ENCODE results near the gene MYCBP. TPM values are rescaled to one million over a fixed set of nuclear protein-coding genes. Genes with fewer than 3 reads are reported as not detected.

Gene MYCBP
- total RNA-seq: 10 to 100 TPM in 2 of 3 donors, 1 to 10 TPM in 1; 9.1 to 36.1 (median 15.1) TPM

GRCh38 chr1:38873027-38873969, at the start of gene MYCBP:
MYCBP (minus strand) TSS chr1:38873348; CDS start chr1:38873305, 43 bp downstream.
- Histone ChIP-seq H3K27ac (peak within 1 kb of the TSS; percentile 75 to 80), H3K9me3 (no peaks in the 10 kb centered on the region), H3K36me3 (no peaks in the 10 kb centered on the region), H3K4me1 (peaks cover 7 to 10% of the 10 kb centered on the region in 2 donors), H3K4me3 (peak within 1 kb of the TSS; percentile 84 to 90 (median 84)), H3K27me3 (no peaks in the 10 kb centered on the region)
- TF ChIP-seq CTCF (IDR thresholded peaks at IDR 0.05): peak in 2 of 3 donors; percentile 20 to 33
- no peak for TF ChIP-seq POLR2A (IDR thresholded peaks at IDR 0.05)
- TF ChIP-seq POLR2AphosphoS5 (IDR thresholded peaks at IDR 0.05): peak in 2 of 3 donors; percentile 40 to 42
- peak; percentile 92 to 93 for DNase-seq (ENCODE audit: low spot score in 2 of 2)
- intact Hi-C loops (cut with DNase I; ENCODE audit: low total_unique reads): no loop called here

- intact Hi-C loops (cut with DNase I; ENCODE audit: low total_unique reads): no loop called here
- Histone ChIP-seq H3K4me1 (no peaks in the 10 kb centered on the region), H3K27ac (no peak overlapping the region), H3K4me3 (no peak overlapping the region), H3K36me3 (no peaks in the 10 kb centered on the region), H3K9me3 (no peaks in the 10 kb centered on the region), H3K27me3 (no peaks in the 10 kb centered on the region)
- no peak for TF ChIP-seq POLR2A (IDR thresholded peaks at IDR 0.05)
- TF ChIP-seq POLR2AphosphoS5 (IDR thresholded peaks at IDR 0.05): no peak
- TF ChIP-seq CTCF (IDR thresholded peaks at IDR 0.05): no peak
- DNase-seq (ENCODE audit: low spot score in 2 of 2): no peak
Observed at GRCh38 chr1:38919130-38919529, 46.0 kb upstream of the MYCBP start.

GRCh38 chr1:38918568-38918967, 45.4 kb upstream of the MYCBP start:
- H3K4me3 ChIP-seq: no peak overlapping the region
- intact Hi-C loops (cut with DNase I; ENCODE audit: low total_unique reads): no loop called here
- no peaks in the 10 kb centered on the region for H3K36me3 ChIP-seq
- no peaks in the 10 kb centered on the region for H3K27me3 ChIP-seq
- DNase-seq (ENCODE audit: low spot score in 2 of 2): no peak
- H3K27ac ChIP-seq: no peak overlapping the region
- no peaks in the 10 kb centered on the region for H3K9me3 ChIP-seq
- TF ChIP-seq POLR2AphosphoS5 (IDR thresholded peaks at IDR 0.05) (no peak), POLR2A (IDR thresholded peaks at IDR 0.05) (no peak), CTCF (IDR thresholded peaks at IDR 0.05) (no peak)
- no peaks in the 10 kb centered on the region for H3K4me1 ChIP-seq

GRCh38 chr1:38917772-38918171, 44.6 kb upstream of the MYCBP start:
- no peak for TF ChIP-seq POLR2A (IDR thresholded peaks at IDR 0.05)
- TF ChIP-seq POLR2AphosphoS5 (IDR thresholded peaks at IDR 0.05): no peak
- TF ChIP-seq CTCF (IDR thresholded peaks at IDR 0.05): no peak
- H3K36me3 ChIP-seq: no peaks in the 10 kb centered on the region
- H3K4me1 ChIP-seq: no peaks in the 10 kb centered on the region
- H3K27ac ChIP-seq: no peak overlapping the region
- no peak for DNase-seq (ENCODE audit: low spot score in 2 of 2)
- intact Hi-C loops (cut with DNase I; ENCODE audit: low total_unique reads): no loop called here
- H3K4me3 ChIP-seq: no peak overlapping the region
- H3K27me3 ChIP-seq: no peaks in the 10 kb centered on the region
- H3K9me3 ChIP-seq: no peaks in the 10 kb centered on the region

GRCh38 chr1:38917337-38917736, 44.2 kb upstream of the MYCBP start:
- no peaks in the 10 kb centered on the region for H3K36me3 ChIP-seq
- intact Hi-C loops (cut with DNase I; ENCODE audit: low total_unique reads): no loop called here
- no peak for DNase-seq (ENCODE audit: low spot score in 2 of 2)
- TF ChIP-seq POLR2AphosphoS5 (IDR thresholded peaks at IDR 0.05) (no peak), POLR2A (IDR thresholded peaks at IDR 0.05) (no peak), CTCF (IDR thresholded peaks at IDR 0.05) (no peak)
- no peak overlapping the region for H3K27ac ChIP-seq
- H3K9me3 ChIP-seq: no peaks in the 10 kb centered on the region
- no peaks in the 10 kb centered on the region for H3K4me1 ChIP-seq
- H3K4me3 ChIP-seq: no peak overlapping the region
- no peaks in the 10 kb centered on the region for H3K27me3 ChIP-seq
